NCI-H1694 treated with DMSO at 0.1 percent for 48 hours (cell line): Measurements from ENCODE around the gene AKT3.

Source experiments
- DNase-seq: peaks from one replicate; lab custom pipeline; 2025; lab: John Stamatoyannopoulos, UW

The AKT3 gene

GRCh38 chr1:243553090-243553489 lies 297.0 kb downstream of the AKT3 start:
- DNase-seq: peak; percentile 100

- no peak for DNase-seq
Measured at GRCh38 chr1:243550276-243550675, 299.8 kb downstream of the AKT3 start.

GRCh38 chr1:243549791-243550190 lies 300.3 kb downstream of the AKT3 start:
- no peak for DNase-seq

GRCh38 chr1:243549108-243549507 lies 300.9 kb downstream of the AKT3 start:
- DNase-seq: no peak

DNA sequence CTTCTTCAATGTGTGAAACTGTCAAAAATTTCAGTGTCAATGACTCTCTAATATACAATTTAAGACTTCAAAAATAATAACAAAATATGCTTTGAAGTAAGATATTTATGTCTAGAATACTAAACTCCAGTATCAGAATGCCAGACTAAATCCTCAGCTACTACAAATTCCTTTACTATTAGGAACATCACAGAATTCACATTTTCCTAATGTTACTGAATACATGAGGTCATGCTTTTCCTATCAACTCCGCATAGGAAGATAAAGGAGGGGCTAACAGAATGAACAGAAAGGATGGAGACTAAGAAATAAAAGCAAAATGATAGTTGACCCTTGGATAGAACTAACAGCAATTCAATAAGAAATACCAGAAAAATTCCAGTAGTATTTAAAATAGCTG lies 301.5 kb downstream of the AKT3 start:
- no peak for DNase-seq

- no peak for DNase-seq
Measured at GRCh38 chr1:243547891-243548290, 302.2 kb downstream of the AKT3 start.

GRCh38 chr1:243546457-243546856 lies 303.6 kb downstream of the AKT3 start:
- no peak for DNase-seq

DNA sequence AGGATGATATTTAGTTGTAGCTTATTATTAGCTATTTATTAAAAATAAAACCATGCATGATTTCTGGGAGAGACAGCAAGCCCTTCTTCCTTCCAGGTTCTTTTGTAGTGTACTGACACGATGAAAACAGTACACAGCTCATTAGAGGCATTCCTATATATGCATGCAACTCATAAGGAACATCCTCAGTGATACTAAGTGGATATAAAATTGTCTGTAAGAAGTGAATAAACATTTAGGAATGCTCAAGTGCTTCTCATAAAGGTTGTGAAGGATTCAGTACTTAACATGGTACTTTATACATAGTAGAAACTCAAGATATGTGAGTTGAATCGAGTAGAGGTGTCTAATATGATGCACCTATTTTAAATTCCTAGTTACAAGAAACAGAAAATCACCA lies 306.5 kb downstream of the AKT3 start:
- DNase-seq: no peak

DNA sequence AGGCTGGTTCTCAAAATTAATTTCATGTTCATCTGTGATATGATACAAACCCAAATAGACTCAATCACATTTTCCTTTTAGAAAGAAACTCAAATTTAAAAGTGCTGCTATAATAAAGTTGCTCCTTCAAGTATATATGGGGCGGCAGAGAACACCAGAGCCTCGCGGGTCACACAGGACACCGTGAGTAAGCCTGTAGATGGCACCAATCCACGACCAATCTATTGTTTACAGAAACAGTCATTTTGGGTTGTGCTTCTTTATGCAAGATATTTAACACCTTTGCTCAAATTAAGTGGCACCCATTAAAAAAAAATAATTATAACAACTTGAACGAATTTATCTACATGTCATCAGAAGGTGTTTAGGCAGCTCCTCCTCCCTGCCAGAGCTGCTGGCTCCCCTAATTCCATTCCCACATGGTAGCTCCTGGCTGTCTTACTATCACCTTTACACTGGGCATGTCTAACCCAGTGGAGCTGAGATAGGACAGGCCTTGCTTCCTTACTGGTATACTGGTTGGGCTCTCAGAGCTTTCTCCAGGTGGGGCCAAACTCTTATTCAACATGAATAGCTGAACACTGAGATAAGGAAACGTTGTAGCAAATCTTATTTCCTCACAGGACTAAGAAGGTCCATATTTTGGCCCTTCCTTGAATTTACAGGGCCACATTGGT lies 307.2 kb downstream of the AKT3 start:
- no peak for DNase-seq

DNA sequence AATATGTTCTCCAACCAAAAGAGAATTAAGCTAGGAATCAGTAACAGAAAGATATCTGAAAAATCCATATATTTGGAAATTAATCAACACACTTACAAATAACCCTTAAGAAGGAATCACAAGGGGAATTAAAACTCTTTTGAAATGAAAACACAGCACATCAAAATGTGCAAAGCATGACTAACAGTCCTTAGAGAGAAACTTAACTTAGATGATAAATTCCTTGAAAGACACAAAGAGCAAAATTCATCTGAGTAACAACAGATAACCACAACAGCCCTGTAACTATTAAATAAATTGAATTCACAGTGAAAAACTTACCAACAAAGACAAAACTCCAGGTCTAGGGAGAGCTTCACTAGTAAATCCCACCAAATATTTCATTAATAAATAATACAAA lies 310.4 kb downstream of the AKT3 start:
- DNase-seq: no peak

DNA sequence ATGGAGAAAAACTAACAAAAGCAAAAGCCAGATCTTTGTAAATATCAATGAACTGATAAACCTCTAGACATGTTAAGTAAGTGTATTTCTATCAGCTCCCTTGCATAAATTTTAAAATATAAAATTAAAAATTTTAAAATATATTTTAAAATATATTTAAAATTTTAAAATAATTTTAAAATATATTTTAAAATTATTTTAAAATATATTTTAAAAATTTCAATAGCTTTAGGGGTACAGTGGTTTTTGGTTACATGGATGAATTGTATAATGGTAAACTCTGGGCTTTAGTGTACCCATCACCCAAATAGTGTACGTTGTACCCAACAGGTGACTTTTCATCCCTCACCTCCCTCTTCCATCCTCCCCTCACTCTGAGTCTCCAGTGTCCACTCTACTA lies 315.0 kb downstream of the AKT3 start:
- no peak for DNase-seq

GRCh38 chr1:243529512-243529911 lies 320.5 kb downstream of the AKT3 start:
- no peak for DNase-seq

DNA sequence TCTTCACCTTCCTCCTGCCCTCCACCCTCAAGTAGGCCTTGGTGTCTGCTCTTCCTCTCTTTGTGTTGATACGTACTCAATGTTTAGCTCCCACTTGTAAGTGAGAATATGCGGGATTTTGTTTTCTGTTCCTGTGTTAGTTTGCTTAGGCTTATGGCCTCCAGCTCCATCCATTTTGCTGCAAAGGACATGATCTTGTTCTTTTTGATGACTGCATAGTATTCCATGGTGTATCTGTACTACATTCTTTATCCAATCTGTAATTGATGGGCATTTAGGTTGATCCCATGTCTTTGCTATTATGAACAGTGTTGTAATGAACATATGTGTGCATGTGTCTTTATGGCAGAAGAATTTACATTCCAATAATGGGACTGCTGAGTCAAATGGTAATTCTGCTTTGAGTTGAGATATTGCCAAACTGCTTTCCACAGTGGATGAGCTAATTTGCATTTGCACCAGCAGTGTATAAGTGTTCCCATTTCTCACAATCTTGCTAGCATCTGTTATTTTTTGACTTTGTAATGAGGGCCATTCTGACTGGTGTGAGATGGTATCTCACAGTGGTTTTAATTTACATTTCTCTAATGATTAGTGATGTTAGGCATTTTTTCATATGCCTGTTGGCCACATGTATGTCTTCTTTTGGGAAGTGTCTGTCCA lies 321.5 kb downstream of the AKT3 start:
- no peak for DNase-seq

DNA sequence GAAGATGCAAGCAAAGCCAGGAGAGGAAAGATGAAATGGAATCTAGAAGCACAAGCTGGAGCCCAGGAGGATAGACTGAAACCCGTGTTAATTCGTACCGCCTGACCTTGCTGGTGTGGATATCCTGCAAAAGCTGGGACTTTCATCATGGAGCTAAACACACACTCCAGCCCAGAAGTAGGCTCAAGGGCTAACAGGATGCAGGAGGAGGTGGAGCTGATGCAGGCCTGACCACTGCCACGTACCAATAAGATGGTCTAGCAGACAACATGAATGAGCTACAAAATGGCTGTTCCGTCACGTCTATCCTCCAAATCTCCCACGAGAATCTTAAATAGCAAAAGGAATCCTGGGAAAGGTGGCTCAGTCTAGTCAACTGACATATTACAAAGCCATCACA lies 323.9 kb downstream of the AKT3 start:
- DNase-seq: no peak

DNA sequence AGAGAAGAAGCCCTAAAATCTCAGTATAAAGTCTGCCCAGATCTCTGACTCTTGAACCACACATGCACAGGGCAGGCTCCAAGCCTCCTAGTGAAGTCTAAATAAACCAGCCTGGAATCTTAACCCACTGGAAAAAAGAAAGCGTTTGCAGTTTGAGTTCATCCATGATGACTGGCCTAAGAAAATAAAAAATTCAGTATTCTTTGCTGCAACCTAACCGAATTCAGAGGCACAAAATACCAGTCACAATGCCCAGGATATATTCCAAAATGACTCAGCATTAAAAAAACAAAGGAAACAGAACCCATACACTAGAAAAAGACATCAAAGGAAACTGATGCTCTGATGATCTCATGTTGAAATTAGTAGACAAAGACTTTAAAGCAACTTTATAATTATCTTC lies 325.0 kb downstream of the AKT3 start:
- DNase-seq: no peak

DNA sequence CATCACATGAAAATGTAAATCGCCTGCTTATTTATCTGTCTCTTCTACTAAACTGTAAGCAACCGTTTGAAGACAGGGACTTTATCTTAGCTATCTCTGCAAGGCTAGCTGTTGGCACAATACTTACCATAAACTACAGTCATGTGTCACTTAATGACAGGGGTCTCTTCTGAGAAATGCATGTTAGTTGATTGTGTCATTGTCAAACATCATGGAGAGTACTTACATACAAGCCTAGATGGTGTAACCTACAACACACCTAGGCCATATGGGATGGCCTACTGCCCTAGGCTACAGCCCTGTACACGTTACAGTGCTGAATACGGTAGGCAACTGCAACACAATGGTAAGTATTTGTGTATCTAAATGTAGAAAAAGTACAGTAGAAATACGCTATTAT lies 326.3 kb downstream of the AKT3 start:
- DNase-seq: no peak

- no peak for DNase-seq
Measured at GRCh38 chr1:243520831-243521230, 329.2 kb downstream of the AKT3 start.

GRCh38 chr1:243514927-243515326 lies 335.1 kb downstream of the AKT3 start:
- DNase-seq: no peak

DNA sequence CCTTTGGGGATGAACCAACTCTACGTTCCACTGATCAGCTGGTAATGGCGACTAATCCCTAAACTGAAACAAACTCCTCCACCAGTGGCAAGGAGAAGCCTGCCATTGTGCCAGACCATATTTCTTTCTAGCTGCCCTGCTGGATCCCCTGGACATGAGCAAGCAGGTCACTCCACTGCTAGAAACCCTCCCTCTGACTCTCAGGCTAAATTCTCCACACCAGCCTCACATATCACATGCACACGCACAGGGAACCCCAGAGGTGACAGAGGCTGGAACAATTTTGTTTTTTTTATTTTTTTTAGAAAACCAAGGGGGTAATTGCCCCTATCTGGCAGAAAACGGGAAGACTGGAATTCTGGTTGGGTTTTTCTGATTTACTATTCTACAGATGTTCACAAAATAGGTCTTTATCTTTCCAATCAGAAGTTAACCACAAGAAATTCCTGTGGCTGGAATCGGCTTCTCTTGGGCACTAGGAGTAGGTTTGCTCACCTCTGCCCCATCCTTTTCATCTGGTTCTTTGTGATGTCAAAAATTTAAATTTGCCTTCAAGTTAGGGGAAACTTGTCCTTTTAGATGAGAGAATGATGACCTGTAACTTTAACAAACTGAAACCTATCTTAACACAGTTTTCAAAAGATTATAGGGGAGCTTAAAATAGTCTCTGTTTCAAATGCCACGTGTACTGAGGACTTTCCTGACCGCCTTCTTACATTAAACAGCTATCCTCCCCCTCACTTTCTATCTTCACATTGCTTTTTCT lies 336.1 kb downstream of the AKT3 start:
- no peak for DNase-seq

DNA sequence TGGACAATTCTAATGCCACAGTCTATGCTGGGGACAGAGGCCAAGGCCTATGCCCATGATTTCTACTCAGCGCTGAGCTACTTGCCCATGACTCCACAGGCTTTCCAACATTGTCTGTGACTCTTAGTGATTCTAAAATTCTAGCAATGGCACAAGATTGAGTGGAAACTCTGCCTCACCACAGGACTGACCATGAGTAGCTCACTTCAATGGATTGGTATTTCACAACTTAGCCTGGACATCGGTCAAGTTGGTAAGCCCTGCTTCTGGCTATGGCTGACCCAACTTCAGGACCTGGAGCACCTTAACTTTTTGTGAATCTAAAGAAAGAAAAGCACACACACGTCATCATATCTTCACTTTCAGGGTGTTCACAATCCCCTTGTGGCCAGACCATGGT lies 339.1 kb downstream of the AKT3 start:
- no peak for DNase-seq

- no peak for DNase-seq
Measured at GRCh38 chr1:243508943-243509342, 341.1 kb downstream of the AKT3 start.

GRCh38 chr1:243508303-243508713 lies 341.7 kb downstream of the AKT3 start:
- peak; percentile 100 for DNase-seq

GRCh38 chr1:243507672-243508302 lies 342.3 kb downstream of the AKT3 start:
- peak; percentile 100 for DNase-seq
